IPS DF 6.9 (cell line): Measurements from ENCODE around the gene CPEB4.

Experiments used
- DNase-seq: peaks from one replicate; pipeline ENCODE4 v3.0.0-alpha.2; 2013; ENCODE audit warnings: low read depth, low spot score
- H3K27ac ChIP-seq: one replicate; pipeline ENCODE4 v1.5.1; 2013; ENCODE audit warnings: low read length, control low read depth
- H3K27me3 ChIP-seq: 2 replicates; pipeline ENCODE4 v1.6.1; 2013; ENCODE audit warnings: mild to moderate bottlenecking, low read length; ENCODE audit not compliant: control insufficient read depth, insufficient read depth
- H3K36me3 ChIP-seq: 2 replicates; pipeline ENCODE4 v1.6.1; 2013; ENCODE audit warnings: low read length; ENCODE audit not compliant: control insufficient read depth, insufficient read depth
- H3K4me1 ChIP-seq: 2 replicates; pipeline ENCODE4 v1.6.1; 2013; ENCODE audit warnings: low read length; ENCODE audit not compliant: control insufficient read depth, insufficient read depth
- H3K4me3 ChIP-seq: 2 replicates; pipeline ENCODE4 v1.5.1; 2013; ENCODE audit warnings: mild to moderate bottlenecking, low read length
- H3K9me3 ChIP-seq: 2 replicates; pipeline ENCODE4 v1.6.1; 2013; ENCODE audit warnings: low read length, inconsistent platforms; ENCODE audit not compliant: control insufficient read depth, insufficient read depth
- WGBS: extraction: QIAGEN DNeasy Blood & Tissue Kit; methylation state at CpG from one replicate; pipeline ENCODE4 v1.1.7; 2013; ENCODE audit warnings: mixed read lengths, missing lambda C conversion rate; ENCODE audit not compliant: insufficient read length, insufficient coverage; 5-methylcytosine and 5-hydroxymethylcytosine counted together

CPEB4 gene

GRCh38 chr5:173859408-173860159, 28.6 kb upstream of the CPEB4 start:
- DNase-seq, result no peak
- Histone ChIP-seq H3K4me3 (no peak overlapping the region), H3K4me1 (no peaks in the 10 kb centered on the region), H3K9me3 (no peaks in the 10 kb centered on the region), H3K27me3 (no peaks in the 10 kb centered on the region), H3K36me3 (no peaks in the 10 kb centered on the region), H3K27ac (no peak overlapping the region)
- WGBS, result no CpG with 5 or more reads among the region's 4 CpGs

DNA sequence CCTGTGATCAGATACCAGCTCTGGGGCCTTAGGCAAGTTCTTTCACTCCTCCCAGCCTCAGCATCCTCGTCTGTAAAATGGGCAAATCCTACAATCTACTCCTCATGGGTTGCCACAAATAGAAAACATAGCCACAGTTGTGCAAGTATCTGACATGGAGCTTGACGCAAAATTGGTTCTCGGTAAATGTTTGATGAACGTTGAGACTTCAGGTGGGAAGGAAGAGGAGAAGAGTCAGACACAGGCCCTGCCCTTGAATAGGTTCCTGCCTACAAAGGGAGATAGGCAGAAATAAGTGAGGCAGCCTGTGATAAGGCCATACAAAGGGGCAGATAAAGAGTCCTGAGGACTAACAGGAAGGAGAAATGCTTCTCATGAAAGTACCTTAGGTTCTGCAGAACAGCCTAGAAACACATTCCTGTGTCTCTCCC, 26.1 kb upstream of the CPEB4 start:
- H3K4me1 ChIP-seq, result no peaks in the 10 kb centered on the region
- no peak for DNase-seq
- no peak overlapping the region for H3K27ac ChIP-seq
- no peaks in the 10 kb centered on the region for H3K27me3 ChIP-seq
- no CpG with 5 or more reads among the region's 4 CpGs for WGBS
- no peaks in the 10 kb centered on the region for H3K36me3 ChIP-seq
- H3K4me3 ChIP-seq, result no peak overlapping the region
- H3K9me3 ChIP-seq, result no peaks in the 10 kb centered on the region

- no peak for DNase-seq
- Histone ChIP-seq H3K27ac (no peak overlapping the region), H3K36me3 (no peaks in the 10 kb centered on the region), H3K4me3 (no peak overlapping the region), H3K4me1 (no peaks in the 10 kb centered on the region), H3K9me3 (no peaks in the 10 kb centered on the region), H3K27me3 (no peaks in the 10 kb centered on the region)
- no CpG with 5 or more reads among the region's 3 CpGs for WGBS
Observed at GRCh38 chr5:173863359-173863758, 24.8 kb upstream of the CPEB4 start.

DNA sequence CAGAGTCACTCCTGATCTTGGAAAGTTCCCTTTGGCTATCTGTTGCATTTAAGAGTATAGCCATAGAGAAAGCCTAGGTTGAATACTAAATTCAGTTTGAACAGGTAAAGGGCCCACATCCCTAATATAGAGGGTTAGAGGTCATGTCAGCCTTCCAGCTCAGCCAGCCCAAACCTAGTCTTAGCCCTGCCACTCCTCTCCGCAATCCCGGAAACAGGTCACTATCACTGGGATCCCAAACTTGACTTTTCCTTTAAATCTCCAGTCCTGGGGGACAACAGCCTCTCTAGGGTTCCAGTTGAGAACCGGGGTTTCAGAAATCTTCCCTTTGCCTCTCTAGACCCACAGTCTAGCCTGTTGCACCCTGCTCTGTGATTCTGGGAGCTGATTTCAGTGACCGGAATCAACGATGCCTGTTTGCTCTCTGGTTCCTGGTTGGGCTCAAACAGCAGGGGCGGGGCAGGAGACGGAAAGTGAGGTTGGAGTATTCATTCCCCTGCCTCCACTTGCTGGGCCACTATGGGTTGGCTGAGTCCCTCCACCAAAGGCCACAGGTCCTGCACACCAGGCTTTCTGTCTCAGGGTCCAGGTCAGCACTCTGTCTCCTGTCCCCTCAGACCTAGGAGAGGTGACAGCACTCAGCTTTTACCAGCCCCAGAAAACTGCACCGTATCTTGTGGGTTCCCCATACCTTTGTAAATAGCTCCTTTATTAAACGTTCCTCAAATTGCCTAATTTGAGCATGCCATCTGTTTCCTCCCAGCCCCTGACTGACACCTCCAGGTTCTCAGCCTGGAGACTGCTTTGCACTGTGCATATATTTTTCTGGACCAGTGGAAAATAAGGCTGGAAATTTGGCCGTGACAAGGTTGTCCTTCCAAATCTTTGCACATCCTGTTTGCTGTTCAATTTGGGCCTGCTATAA, 23.8 kb upstream of the CPEB4 start:
- Histone ChIP-seq H3K4me3 (no peak overlapping the region), H3K27ac (no peak overlapping the region), H3K36me3 (no peaks in the 10 kb centered on the region), H3K27me3 (no peaks in the 10 kb centered on the region), H3K9me3 (no peaks in the 10 kb centered on the region), H3K4me1 (no peaks in the 10 kb centered on the region)
- WGBS, result no CpG with 5 or more reads among the region's 10 CpGs
- DNase-seq, result no peak

DNA sequence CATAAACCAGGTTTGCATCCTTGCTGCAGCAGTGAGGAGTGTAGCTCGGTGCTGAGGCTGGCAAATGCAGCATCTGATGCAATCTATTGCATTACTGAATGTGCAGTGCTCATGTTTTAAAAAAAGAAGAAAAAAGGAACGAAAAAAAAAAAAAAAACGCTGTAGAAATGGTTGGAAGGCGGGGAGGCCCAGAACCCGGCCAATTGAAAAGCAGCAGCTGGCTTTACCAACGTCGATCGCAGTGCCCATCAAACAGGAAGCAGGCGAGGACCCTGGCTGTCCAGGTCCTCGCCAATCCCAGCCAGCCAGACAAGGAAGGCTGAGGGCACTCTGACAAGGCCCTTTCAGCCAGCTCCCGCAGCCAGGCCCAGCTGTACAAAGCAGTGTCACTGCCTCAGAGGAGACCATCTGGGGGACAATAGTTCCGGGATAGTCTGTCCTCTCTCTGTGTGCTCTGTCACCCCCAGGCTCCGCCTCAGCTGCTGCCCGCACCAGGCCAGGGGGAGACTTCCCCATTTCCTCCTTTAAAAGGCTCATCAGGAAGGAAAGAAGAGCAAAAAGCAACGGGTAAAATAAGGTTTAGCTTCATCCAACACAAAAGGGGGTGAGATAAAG, 21.8 kb upstream of the CPEB4 start:
- DNase-seq, result no peak
- WGBS, result no CpG with 5 or more reads among the region's 15 CpGs
- H3K4me3 ChIP-seq, result no peak overlapping the region
- no peaks in the 10 kb centered on the region for H3K27me3 ChIP-seq
- no peaks in the 10 kb centered on the region for H3K4me1 ChIP-seq
- H3K9me3 ChIP-seq, result no peaks in the 10 kb centered on the region
- no peak overlapping the region for H3K27ac ChIP-seq
- H3K36me3 ChIP-seq, result no peaks in the 10 kb centered on the region

GRCh38 chr5:173866858-173867679, 21.1 kb upstream of the CPEB4 start:
- Histone ChIP-seq H3K9me3 (no peaks in the 10 kb centered on the region), H3K36me3 (no peaks in the 10 kb centered on the region), H3K27me3 (no peaks in the 10 kb centered on the region), H3K27ac (no peak overlapping the region), H3K4me1 (no peaks in the 10 kb centered on the region), H3K4me3 (no peak overlapping the region)
- DNase-seq, result no peak
- no CpG with 5 or more reads among the region's 17 CpGs for WGBS

- Histone ChIP-seq H3K27me3 (no peaks in the 10 kb centered on the region), H3K27ac (no peak overlapping the region), H3K4me1 (no peaks in the 10 kb centered on the region), H3K4me3 (no peak overlapping the region), H3K9me3 (no peaks in the 10 kb centered on the region), H3K36me3 (no peaks in the 10 kb centered on the region)
- WGBS, result no CpG with 5 or more reads among the region's 7 CpGs
- no peak for DNase-seq
Observed at GRCh38 chr5:173868096-173868880, 19.9 kb upstream of the CPEB4 start.

GRCh38 chr5:173869316-173869715, 18.8 kb upstream of the CPEB4 start:
- WGBS, result no CpG with 5 or more reads among the region's 4 CpGs
- no peak overlapping the region for H3K4me3 ChIP-seq

GRCh38 chr5:173872957-173873305, 15.2 kb upstream of the CPEB4 start:
- DNase-seq, result no peak
- Histone ChIP-seq H3K9me3 (no peaks in the 10 kb centered on the region), H3K4me1 (no peaks in the 10 kb centered on the region), H3K27ac (no peak overlapping the region), H3K4me3 (no peak overlapping the region), H3K36me3 (no peaks in the 10 kb centered on the region), H3K27me3 (no peaks in the 10 kb centered on the region)
- no CpG with 5 or more reads among the region's 9 CpGs for WGBS

More at GRCh38 chr5:173869316-173869715, 18.8 kb upstream of the CPEB4 start:
- Histone ChIP-seq H3K36me3 (no peaks in the 10 kb centered on the region), H3K27me3 (no peaks in the 10 kb centered on the region), H3K9me3 (no peaks in the 10 kb centered on the region), H3K4me1 (no peaks in the 10 kb centered on the region), H3K27ac (no peak overlapping the region)
- no peak for DNase-seq
